ENCODE results near the gene FSTL3. TPM values are rescaled to one million over a fixed set of nuclear protein-coding genes. Genes with fewer than 3 reads are reported as not detected.

Gene FSTL3
- polyA plus RNA-seq, 1 experiment = 21.2 TPM

DNA sequence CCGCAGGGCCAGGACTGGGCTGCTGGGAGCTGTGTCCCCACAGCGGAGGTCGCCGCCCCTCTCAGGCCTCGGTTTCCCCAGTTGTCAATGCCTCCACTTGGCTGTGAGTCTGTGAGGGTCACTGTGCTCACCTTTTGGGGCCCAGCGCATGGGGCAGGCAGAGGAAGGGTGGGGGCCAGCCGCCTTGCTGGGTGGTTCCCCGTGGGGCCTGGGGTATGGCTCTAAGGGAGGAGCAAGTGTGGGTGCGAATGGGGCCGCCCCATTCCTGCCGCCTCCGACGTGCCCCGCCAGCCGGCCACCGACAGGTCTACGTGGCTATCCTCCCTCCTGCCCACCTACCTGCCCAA, 37.3 kb upstream of the FSTL3 start:
- CTCF ChIA-PET = no interaction called here
- H3K27me3 ChIP-seq (ENCODE audit: control insufficient read depth, insufficient read depth, low read length) = no peaks in the 10 kb centered on the region
- peak overlapping the region; percentile 50; the same call in 1 of the 2 replicates for H3K4me3 ChIP-seq (ENCODE audit: low read depth, low read length)
- DNase-seq (ENCODE audit: low read depth, low spot score) = no peak
- no peaks in the 10 kb centered on the region; the same call in 1 of the 2 replicates for H3K9me3 ChIP-seq (ENCODE audit: control insufficient read depth, insufficient read depth, low read length)
- TF ChIP-seq CTCF (IDR thresholded peaks at IDR 0.05; ENCODE audit: low read depth, low read length) = no peak
- POLR2A ChIA-PET = no interaction called here
- H3K27ac ChIP-seq (ENCODE audit: low read depth, low read length) = no peak overlapping the region

DNA sequence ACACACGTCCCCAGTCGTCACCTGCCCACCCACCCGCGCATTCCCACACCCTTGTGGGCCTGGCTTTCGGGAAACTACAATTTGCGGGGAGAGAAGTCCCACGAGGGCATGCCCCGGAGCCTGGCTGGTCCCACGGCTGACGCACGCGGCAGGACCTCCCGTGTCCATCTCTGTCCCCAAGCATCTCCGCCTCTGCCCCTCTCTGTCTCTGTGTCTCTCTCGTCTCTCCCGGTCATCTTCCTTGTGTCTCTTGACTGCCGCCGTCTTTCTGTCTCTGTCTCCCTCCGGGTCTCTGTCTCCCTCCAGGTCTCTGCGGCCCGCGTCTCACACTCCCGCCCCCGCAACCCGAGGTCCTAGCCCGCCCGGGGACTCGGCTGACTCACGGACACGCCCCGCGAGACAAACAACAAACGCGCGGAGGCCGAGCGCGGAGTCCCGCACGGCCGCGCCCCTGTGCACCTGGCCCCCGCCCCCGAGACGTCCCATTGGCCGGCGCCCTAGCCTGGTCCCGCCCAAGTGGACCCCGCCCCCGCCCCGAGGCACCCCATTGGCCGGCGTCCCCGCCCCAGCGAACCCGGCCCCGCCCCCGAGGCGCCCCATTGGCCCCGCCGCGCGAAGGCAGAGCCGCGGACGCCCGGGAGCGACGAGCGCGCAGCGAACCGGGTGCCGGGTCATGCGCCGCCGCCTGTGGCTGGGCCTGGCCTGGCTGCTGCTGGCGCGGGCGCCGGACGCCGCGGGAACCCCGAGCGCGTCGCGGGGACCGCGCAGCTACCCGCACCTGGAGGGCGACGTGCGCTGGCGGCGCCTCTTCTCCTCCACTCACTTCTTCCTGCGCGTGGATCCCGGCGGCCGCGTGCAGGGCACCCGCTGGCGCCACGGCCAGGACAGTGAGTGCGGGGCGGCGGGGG, 36.7 kb upstream of the FSTL3 start, which contains the start of gene FGF22:
Gene FGF22, plus strand, starts transcription at position 627 of the 908 bp plus-strand sequence. Its CDS starts 47 bp downstream, at position 674.
- Histone ChIP-seq H3K27ac (ENCODE audit: low read depth, low read length) (no peak within 1 kb of the TSS), H3K9me3 (ENCODE audit: control insufficient read depth, insufficient read depth, low read length) (no peaks in the 10 kb centered on the region; the same call in 1 of the 2 replicates), H3K27me3 (ENCODE audit: control insufficient read depth, insufficient read depth, low read length) (no peaks in the 10 kb centered on the region), H3K4me3 (ENCODE audit: low read depth, low read length) (peak within 1 kb of the TSS; percentile 50)
- peak; percentile 30 for DNase-seq (ENCODE audit: low read depth, low spot score)
- ChIA-PET POLR2A (no interaction called here), CTCF (no interaction called here)
- TF ChIP-seq CTCF (IDR thresholded peaks at IDR 0.05; ENCODE audit: low read depth, low read length) = no peak

- H3K27ac ChIP-seq (ENCODE audit: low read depth, low read length) = no peak overlapping the region
- TF ChIP-seq CTCF (IDR thresholded peaks at IDR 0.05; ENCODE audit: low read depth, low read length) = no peak
- no peaks in the 10 kb centered on the region for H3K27me3 ChIP-seq (ENCODE audit: control insufficient read depth, insufficient read depth, low read length)
- POLR2A ChIA-PET = no interaction called here
- no peaks in the 10 kb centered on the region; the same call in 1 of the 2 replicates for H3K9me3 ChIP-seq (ENCODE audit: control insufficient read depth, insufficient read depth, low read length)
- CTCF ChIA-PET = no interaction called here
- peak overlapping the region; percentile 48; the same call in 1 of the 2 replicates for H3K4me3 ChIP-seq (ENCODE audit: low read depth, low read length)
- DNase-seq (ENCODE audit: low read depth, low spot score) = no peak
Measured at GRCh38 chr19:640161-640558, 36.0 kb upstream of the FSTL3 start.

- ChIA-PET CTCF (no interaction called here), POLR2A (no interaction called here)
- no peak for DNase-seq (ENCODE audit: low read depth, low spot score)
- TF ChIP-seq CTCF (IDR thresholded peaks at IDR 0.05; ENCODE audit: low read depth, low read length) = no peak
- H3K4me3 ChIP-seq (ENCODE audit: low read depth, low read length) = no peak overlapping the region
- H3K9me3 ChIP-seq (ENCODE audit: control insufficient read depth, insufficient read depth, low read length) = peaks cover 2% of the 10 kb centered on the region; the same call in 1 of the 2 replicates
- H3K27ac ChIP-seq (ENCODE audit: low read depth, low read length) = no peak overlapping the region
- H3K27me3 ChIP-seq (ENCODE audit: control insufficient read depth, insufficient read depth, low read length) = no peaks in the 10 kb centered on the region
Measured at GRCh38 chr19:640606-641189, 35.5 kb upstream of the FSTL3 start.

DNA sequence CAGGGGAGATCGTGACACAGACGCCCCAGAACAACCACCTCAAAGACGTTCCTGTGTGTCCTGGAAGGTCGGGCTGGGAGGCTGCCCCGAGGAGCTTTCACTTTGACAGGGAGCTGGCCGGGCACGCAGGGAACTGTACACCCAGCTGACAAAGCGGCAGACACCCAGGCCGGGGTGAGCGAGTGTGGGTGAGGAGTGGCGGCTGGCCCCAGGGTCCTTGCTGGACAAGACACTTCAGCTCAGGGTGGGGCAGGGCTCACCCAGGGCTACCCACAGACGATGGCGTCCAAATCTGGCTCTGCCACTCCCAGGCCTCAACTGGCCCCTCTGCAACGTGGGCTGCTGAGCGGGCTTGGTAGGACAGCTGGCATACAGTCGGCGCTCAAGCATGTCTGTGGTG, 34.5 kb upstream of the FSTL3 start:
- Histone ChIP-seq H3K27ac (ENCODE audit: low read depth, low read length) (no peak overlapping the region), H3K27me3 (ENCODE audit: control insufficient read depth, insufficient read depth, low read length) (no peaks in the 10 kb centered on the region), H3K9me3 (ENCODE audit: control insufficient read depth, insufficient read depth, low read length) (peaks cover 4% of the 10 kb centered on the region; the same call in 1 of the 2 replicates), H3K4me3 (ENCODE audit: low read depth, low read length) (no peak overlapping the region)
- no peak for TF ChIP-seq CTCF (IDR thresholded peaks at IDR 0.05; ENCODE audit: low read depth, low read length)
- DNase-seq (ENCODE audit: low read depth, low spot score) = no peak
- ChIA-PET CTCF (no interaction called here), POLR2A (no interaction called here)
